Activated CD8-positive, alpha-beta memory T cell treated with anti-CD3 and anti-CD28 coated beads, Interleukin-2, amount 50 U/mL, for 1 hour (primary cell): ENCODE measurements around the gene ROR2.
"Not testable (repeated sequence)": the region's sequence is repeated elsewhere in the genome, so short reads cannot be mapped to it uniquely, and the experiment has no call there.

Source experiments
- DNase-seq: peaks from one replicate; pipeline ENCODE4 v3.0.0-alpha.2; 2020; ENCODE audit errors: extremely low read depth

The ROR2 gene

DNA sequence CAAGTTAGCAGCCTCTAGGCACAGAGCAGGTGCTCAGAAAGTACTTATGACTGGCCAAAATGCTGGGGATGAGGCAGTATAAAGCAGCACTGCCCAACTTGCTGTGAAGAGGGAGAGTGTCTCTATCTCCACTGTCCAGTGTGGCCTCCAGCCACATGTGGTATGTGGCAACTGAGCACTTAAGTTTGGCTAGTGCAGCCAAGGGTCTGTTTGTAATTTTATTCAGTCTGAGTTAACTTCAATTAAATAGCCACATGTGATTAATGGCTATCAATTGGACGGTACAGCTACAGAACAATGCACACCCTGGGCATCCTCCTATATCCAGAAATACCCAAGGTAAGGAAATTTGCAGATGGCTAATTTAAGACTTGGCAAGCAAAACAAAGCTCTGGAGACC is 26.9 kb downstream of the ROR2 start:
- no peak for DNase-seq

GRCh38 chr9:91921371-91921770 is 28.7 kb downstream of the ROR2 start:
- DNase-seq: no peak

- no peak for DNase-seq
These were observed 29.2 kb downstream of the ROR2 start for GRCh38 chr9:91920630-91921350.

- no peak for DNase-seq
These were observed 30.4 kb downstream of the ROR2 start for GRCh38 chr9:91919621-91920020.

- DNase-seq: no peak
These were observed 32.6 kb downstream of the ROR2 start for GRCh38 chr9:91917436-91917835.

GRCh38 chr9:91915524-91916263 is 34.3 kb downstream of the ROR2 start:
- DNase-seq: no peak

DNA sequence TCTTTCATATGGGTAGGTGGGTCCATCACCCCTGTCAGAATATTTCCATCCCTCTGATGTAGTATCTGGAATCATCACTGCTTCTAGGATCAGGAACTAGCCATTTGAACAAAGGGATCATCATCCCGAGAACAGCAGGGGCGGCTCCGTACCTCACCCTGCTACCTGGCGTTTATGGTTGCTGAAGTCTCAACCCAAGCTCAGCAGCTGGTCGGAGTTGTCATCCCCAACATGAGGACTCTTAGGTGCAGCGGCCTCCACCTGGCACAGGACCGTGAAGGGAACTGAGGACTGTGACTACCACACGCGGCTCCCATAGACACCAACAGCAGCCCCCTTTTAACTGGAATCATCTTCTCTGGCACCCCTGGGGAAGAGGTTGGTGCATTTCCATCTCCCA is 35.1 kb downstream of the ROR2 start:
- no peak for DNase-seq

GRCh38 chr9:91914404-91914803 is 35.6 kb downstream of the ROR2 start:
- no peak for DNase-seq

DNA sequence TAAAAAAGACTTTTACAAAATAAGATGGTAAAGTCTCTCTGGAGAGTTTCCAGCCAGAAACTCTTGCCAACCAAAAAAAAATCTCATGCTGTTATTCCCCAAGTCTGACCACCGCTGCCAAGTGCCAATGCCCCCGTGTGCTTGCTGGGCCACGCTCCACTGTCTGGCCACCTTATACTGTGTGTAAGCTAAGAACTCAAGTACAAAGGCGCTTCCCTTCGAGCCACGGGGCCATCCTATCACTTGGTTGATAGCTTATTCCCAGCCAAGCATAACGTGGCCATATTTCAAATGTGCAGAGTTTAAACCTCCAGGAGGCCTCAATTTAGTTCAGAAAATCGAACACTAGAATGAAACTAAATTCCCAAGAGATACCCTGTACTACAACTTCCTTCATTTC is 36.0 kb downstream of the ROR2 start:
- DNase-seq: no peak

GRCh38 chr9:91913096-91913495 is 36.9 kb downstream of the ROR2 start:
- no peak for DNase-seq

GRCh38 chr9:91911657-91912056 is 38.4 kb downstream of the ROR2 start:
- DNase-seq: no peak

DNA sequence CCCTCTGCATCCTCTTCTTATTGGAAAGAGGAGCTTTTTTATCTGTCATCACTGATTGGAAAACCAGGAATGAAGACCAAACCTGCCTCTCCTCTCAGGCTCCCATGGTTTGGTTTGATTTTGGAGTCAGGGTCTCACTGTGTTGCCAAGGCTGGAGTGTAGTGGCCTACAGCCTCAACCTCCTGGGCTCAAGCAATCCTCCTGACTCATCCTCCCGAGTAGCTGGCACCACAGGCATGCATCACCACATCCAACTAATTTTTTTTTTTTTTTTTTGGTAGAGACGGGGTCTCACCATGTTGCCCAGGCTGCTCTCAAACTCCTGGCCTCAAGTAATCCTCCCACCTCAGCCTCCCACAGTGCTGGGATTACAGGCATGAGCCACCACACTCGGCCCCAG is 40.8 kb downstream of the ROR2 start:
- DNase-seq: not testable (repeated sequence)

GRCh38 chr9:91908746-91909145 is 41.3 kb downstream of the ROR2 start:
- no peak for DNase-seq

- DNase-seq: no peak
These were observed 41.8 kb downstream of the ROR2 start for GRCh38 chr9:91908293-91908623.

GRCh38 chr9:91907484-91908292 is 42.3 kb downstream of the ROR2 start:
- no peak for DNase-seq

- no peak for DNase-seq
These were observed 44.0 kb downstream of the ROR2 start for GRCh38 chr9:91905991-91906469.

- DNase-seq: no peak
These were observed 44.8 kb downstream of the ROR2 start for GRCh38 chr9:91905237-91905650.

- no peak for DNase-seq
These were observed 45.3 kb downstream of the ROR2 start for GRCh38 chr9:91904588-91905236.

DNA sequence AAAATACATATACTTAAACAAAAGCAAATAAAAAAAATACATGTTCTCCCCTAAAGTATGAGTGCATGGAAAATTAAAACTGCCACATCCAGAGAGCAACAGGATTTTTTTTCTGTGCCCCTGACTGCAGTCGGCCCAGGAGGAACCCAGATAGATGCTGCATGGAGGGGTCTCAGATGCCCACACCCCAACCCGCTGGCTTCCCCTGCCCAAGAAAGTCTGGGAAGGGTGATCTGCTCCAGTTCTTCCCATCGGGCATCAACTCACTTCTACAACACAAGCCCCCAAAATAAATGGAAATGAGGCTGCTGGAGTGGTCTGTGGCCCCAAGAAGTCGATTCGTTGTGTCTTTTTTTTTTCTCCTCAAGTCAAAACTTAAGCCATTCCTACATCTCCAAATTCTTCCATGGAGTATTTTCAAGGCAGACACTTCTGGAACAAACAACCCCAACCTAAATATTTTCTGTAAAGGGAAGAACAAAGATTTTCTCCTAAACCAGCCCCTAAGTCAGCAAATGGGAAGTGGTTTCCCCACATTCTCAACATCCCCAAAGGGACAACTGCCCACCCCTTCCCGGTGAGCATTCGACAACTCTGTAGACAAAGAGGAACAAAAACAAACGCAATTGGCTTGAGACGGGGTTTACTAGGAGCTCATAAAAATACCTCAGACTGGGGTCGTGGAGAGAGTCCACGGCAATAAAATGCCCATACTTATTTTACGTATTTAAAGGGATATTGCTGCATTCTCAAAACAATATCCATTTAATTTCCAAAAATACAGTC is 46.7 kb downstream of the ROR2 start:
- no peak for DNase-seq

DNA sequence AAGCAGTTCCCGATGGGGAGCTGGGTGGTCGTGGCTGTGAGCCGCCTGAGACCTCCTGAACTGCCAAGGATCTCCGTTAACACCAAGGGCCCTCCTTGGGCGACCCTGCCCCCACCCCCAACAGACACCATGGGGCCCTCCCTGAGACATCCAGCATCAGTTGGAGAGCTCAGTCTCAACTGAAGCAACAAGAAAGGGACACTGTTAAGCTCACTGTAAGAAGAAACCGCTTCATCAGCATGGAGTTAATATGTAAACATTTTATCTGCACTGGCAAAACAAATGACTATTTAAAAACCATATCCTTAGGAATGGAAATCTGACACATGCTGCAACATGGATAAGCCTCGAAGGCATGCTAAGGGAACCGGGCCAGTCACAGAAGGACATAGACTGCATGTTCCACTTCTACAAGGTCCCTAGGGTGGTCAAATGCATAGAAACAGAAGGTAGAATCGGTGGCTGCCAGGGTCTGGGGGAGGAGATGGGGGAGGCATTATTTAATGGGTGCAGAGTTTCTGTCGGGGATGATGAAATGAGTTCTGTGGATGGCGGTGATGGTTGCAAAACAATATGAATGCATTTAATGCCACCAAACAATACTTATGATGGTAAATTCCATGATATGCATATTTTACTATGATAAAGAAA is 47.4 kb downstream of the ROR2 start:
- no peak for DNase-seq

DNA sequence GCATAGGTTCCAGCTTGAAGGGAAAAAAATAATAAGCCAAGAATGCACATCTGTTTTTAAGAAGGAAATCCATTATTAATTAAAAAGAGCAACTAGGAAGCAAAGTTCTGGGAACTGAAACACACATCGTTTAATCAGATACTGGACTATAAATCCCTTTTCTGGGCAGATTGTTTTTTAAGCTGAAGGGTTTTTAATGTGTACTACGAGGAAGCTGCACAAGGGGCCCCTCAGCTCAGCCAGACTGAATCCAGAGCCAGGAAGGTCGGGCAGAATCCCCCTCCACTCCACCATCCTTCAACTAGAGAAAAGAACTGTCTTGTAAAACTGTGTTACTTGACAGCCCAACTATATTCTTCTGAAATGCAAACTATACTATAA is 49.2 kb downstream of the ROR2 start:
- DNase-seq: no peak
